Naive thymus-derived CD4-positive, alpha-beta T cell (primary cell): ENCODE measurements around the gene DOK1. TPM values are rescaled to one million over a fixed set of nuclear protein-coding genes. Genes with fewer than 3 reads are reported as not detected.

Experiments
- ATAC-seq: fragments of 150-1000 bp; cut with Tn5 transposase; 2 replicates; pipeline ENCODE4 v1.10.0; 2021; ENCODE audit warnings: mild to moderate bottlenecking, moderate library complexity
- CTCF ChIA-PET: fragments of 350-600 bp; sonication (Branson Sonifier 250); formaldehyde crosslinking; loops from one replicate; lab custom pipeline; 2021; ENCODE audit warnings: antibody characterized with exemption; lab: Charles Lee
- POLR2A ChIA-PET: fragments of 350-600 bp; sonication (Branson Sonifier 250); formaldehyde crosslinking; loops from one replicate; lab custom pipeline; 2021; ENCODE audit warnings: antibody characterized with exemption, inconsistent platforms; lab: Charles Lee
- DNase-seq, 9 donors: peaks; one replicate each; pipeline versions ENCODE4 v3.0.0 to v3.0.0-alpha.2; 2020 to 2022; ENCODE audit warnings: mixed read lengths in 1 of 9
- H3K27ac ChIP-seq: one replicate; pipeline ENCODE4 v1.7.0; 2013; ENCODE audit warnings: mild to moderate bottlenecking, low read depth, low read length, moderate library complexity
- H3K27me3 ChIP-seq, 2 donors: one replicate each; pipeline ENCODE4 v1.7.0; 2013; ENCODE audit warnings: low read length in 2 of 2, mild to moderate bottlenecking in 2 of 2, moderate library complexity in 2 of 2; ENCODE audit not compliant: control insufficient read depth in 2 of 2, insufficient read depth in 2 of 2
- H3K36me3 ChIP-seq, 3 experiments: 1 replicate in 2 of 3; 2 replicates in 1 of 3; pipeline ENCODE4 v1.7.0; 2013; ENCODE audit warnings: low read length in 3 of 3, mild to moderate bottlenecking in 3 of 3, moderate library complexity in 1 of 3; ENCODE audit not compliant: insufficient read depth in 3 of 3, control insufficient read depth in 2 of 3
- H3K4me1 ChIP-seq, 2 donors: one replicate each; pipeline ENCODE4 v1.7.0; 2013; ENCODE audit warnings: low read length in 2 of 2, mild to moderate bottlenecking in 2 of 2, moderate library complexity in 1 of 2; ENCODE audit not compliant: control insufficient read depth in 2 of 2, insufficient read depth in 2 of 2
- H3K4me3 ChIP-seq: 2 replicates; pipeline ENCODE4 v1.7.0; 2013; ENCODE audit warnings: mild to moderate bottlenecking, low read length
- H3K9me3 ChIP-seq, 3 experiments: 1 replicate in 2 of 3; 2 replicates in 1 of 3; pipeline ENCODE4 v1.7.0; 2013; ENCODE audit warnings: low read length in 3 of 3; ENCODE audit not compliant: control insufficient read depth in 2 of 3
- H3K27ac Mint-ChIP-seq, 9 donors: one replicate each; pipeline ENCODE4 v1.8.0; 2020 to 2022; ENCODE audit warnings: mixed read lengths in 9 of 9, mild to moderate bottlenecking in 8 of 9, moderate library complexity in 5 of 9, inconsistent platforms in 2 of 9
- H3K27me3 Mint-ChIP-seq, 5 donors: one replicate each; pipeline ENCODE4 v1.8.0; 2021 to 2022; ENCODE audit warnings: mixed read lengths in 5 of 5, mild to moderate bottlenecking in 1 of 5
- H3K36me3 Mint-ChIP-seq, 5 donors: one replicate each; pipeline ENCODE4 v1.8.0; 2020 to 2022; ENCODE audit warnings: mixed read lengths in 5 of 5, mild to moderate bottlenecking in 3 of 5, inconsistent platforms in 1 of 5
- H3K4me1 Mint-ChIP-seq, 7 donors: one replicate each; pipeline ENCODE4 v1.8.0; 2020 to 2022; ENCODE audit warnings: mixed read lengths in 7 of 7, mild to moderate bottlenecking in 3 of 7, inconsistent platforms in 1 of 7
- H3K4me3 Mint-ChIP-seq, 10 donors: one replicate each; pipeline ENCODE4 v1.8.0; 2020 to 2022; ENCODE audit warnings: mild to moderate bottlenecking in 10 of 10, mixed read lengths in 10 of 10, moderate library complexity in 6 of 10, inconsistent platforms in 2 of 10
- H3K9me3 Mint-ChIP-seq, 11 donors: one replicate each; pipeline ENCODE4 v1.8.0; 2020 to 2022; ENCODE audit warnings: mixed read lengths in 11 of 11, mild to moderate bottlenecking in 4 of 11, inconsistent platforms in 1 of 11, moderate library complexity in 1 of 11
- intact Hi-C, 2 donors: fragments of 100-400 bp; cut with micrococcal nuclease; formaldehyde crosslinking; loops; one replicate each; pipeline ENCODE4 v1.15.1; 2023
- polyA plus RNA-seq, 2 donors: library from polyadenylated mRNA; unstranded; fragments of 300-500 nt; fragmentation: Illumina TruSeq; gene quantifications; one replicate each; pipeline ENCODE4 v1.2.3, GENCODE V29; 2021
- total RNA-seq, 6 experiments: library from RNA in 5 of 6; stranded (reverse) in 5 of 6; gene quantifications; 1 replicate in 5 of 6; 2 replicates in 1 of 6; pipeline ENCODE4 v1.2.3 and lab custom pipeline; 2021 to 2026

Gene DOK1
- total and polyA plus RNA-seq, 7 experiments from 2014 or later = 7.0 to 39.5 (median 24.2) TPM

DNA sequence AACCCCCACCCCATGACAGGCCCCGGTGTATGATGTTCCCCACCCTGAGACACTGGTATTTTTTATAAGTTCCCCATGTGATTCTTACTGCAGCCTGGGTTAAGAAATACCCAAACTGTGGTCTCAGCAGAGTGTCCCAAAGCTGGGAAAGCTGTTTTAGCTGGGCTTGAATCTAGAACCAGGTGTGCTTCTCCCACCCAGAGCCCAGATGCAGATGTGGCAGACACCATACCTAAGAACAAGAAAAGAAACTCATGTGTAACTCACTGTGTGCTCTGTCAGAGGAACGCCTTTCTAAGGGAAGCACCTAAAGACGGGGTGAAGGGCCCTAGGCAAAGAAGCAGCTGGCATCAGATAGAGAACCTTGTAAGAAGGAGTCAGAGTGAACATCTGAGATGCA is 23.9 kb downstream of the DOK1 start:
- H3K36me3 Mint-ChIP-seq = peaks cover 0 to 11% (median 0%) of the 10 kb centered on the region in 5 donors
- Histone ChIP-seq H3K9me3 (no peaks in the 10 kb centered on the region), H3K36me3 (no peaks in the 10 kb centered on the region), H3K27ac (no peak overlapping the region), H3K4me3 (no peak overlapping the region), H3K4me1 (peaks cover 0 to 12% of the 10 kb centered on the region in 2 donors), H3K27me3 (no peaks in the 10 kb centered on the region)
- DNase-seq (no peak), ATAC-seq (no peak)
- ChIA-PET CTCF (interaction anchor here (4.4 kb wide), 1 partner anchor 10 kb away, joined by 17 read pairs; no protein-coding TSS in a partner anchor), POLR2A (no interaction called here)
- intact Hi-C loops = no loop called here
- no peak overlapping the region for H3K27ac Mint-ChIP-seq
- H3K4me1 Mint-ChIP-seq = peaks cover 15 to 43% (median 16%) of the 10 kb centered on the region in 7 donors
- H3K27me3 Mint-ChIP-seq = peaks cover 0 to 22% (median 4%) of the 10 kb centered on the region in 5 donors
- no peak overlapping the region for H3K4me3 Mint-ChIP-seq
- peaks cover 0 to 14% (median 0%) of the 10 kb centered on the region in 11 donors for H3K9me3 Mint-ChIP-seq

DNA sequence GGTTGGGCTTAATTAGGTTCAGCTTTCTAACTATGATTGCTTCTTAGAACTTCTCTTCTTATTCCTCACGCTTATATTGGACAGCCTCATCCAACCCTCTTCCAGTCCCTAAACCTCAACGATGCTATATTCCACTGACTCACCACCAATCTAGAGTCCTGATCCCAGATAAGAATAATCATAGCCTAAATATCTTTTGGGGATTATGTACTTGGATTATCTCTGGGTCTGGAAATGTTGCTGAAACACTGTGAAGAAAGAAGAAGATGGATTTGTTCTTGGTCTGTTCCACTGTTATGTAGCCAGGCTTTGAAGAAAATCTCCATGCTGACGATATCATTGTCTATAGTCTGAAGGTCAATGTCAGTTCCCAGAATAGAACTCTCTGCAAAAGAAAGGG is 26.9 kb downstream of the DOK1 start:
- intact Hi-C loops = no loop called here
- no peaks in the 10 kb centered on the region for H3K9me3 Mint-ChIP-seq
- no peak overlapping the region for H3K27ac ChIP-seq
- H3K4me3 ChIP-seq = no peak overlapping the region
- no peaks in the 10 kb centered on the region for H3K36me3 ChIP-seq
- H3K9me3 ChIP-seq = no peaks in the 10 kb centered on the region
- no peak overlapping the region for H3K27ac Mint-ChIP-seq
- H3K27me3 Mint-ChIP-seq = peaks cover 0 to 18% (median 4%) of the 10 kb centered on the region in 5 donors
- H3K27me3 ChIP-seq = no peaks in the 10 kb centered on the region
- H3K4me1 Mint-ChIP-seq = peaks cover 13 to 47% (median 15%) of the 10 kb centered on the region in 7 donors
- DNase-seq = no peak
- no peak for ATAC-seq
- ChIA-PET CTCF (no interaction called here), POLR2A (no interaction called here)
- no peak overlapping the region for H3K4me3 Mint-ChIP-seq
- H3K36me3 Mint-ChIP-seq = peaks cover 0 to 1% (median 0%) of the 10 kb centered on the region in 5 donors
- no peaks in the 10 kb centered on the region for H3K4me1 ChIP-seq

DNA sequence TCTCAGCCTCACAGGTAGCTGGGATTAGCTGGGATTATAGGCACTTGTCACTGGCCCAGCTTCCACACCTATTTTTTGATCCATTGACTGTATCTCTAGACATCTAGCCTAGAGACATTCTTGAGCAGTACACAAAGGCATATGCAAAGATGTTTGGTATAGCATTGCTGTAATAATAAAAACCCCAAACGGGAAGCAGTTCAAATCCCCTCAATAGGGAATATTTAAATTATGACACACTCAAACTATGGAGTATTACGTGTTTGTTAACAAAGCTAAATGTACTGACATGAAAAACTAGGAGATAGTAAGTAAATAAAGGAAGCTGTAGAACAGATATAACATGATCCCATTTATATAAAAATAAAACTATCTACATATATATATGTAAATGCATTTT is 27.7 kb downstream of the DOK1 start:
- CTCF ChIA-PET = interaction anchor here (1.3 kb wide), 1 partner anchor 9 kb away, joined by 5 read pairs; no protein-coding TSS in a partner anchor
- POLR2A ChIA-PET = interaction anchor here (1.1 kb wide), 1 partner anchor 100 kb away, joined by 3 read pairs; no protein-coding TSS in a partner anchor
- Mint-ChIP-seq H3K36me3 (peaks cover 0 to 1% (median 0%) of the 10 kb centered on the region in 5 donors), H3K27me3 (peaks cover 0 to 16% (median 4%) of the 10 kb centered on the region in 5 donors), H3K4me3 (no peak overlapping the region), H3K4me1 (peaks cover 13 to 42% (median 15%) of the 10 kb centered on the region in 7 donors), H3K27ac (no peak overlapping the region), H3K9me3 (no peaks in the 10 kb centered on the region)
- Histone ChIP-seq H3K4me3 (no peak overlapping the region), H3K27me3 (no peaks in the 10 kb centered on the region), H3K36me3 (no peaks in the 10 kb centered on the region), H3K27ac (no peak overlapping the region), H3K4me1 (no peaks in the 10 kb centered on the region), H3K9me3 (no peaks in the 10 kb centered on the region)
- DNase-seq (no peak), ATAC-seq (no peak)
- intact Hi-C loops = no loop called here

DNA sequence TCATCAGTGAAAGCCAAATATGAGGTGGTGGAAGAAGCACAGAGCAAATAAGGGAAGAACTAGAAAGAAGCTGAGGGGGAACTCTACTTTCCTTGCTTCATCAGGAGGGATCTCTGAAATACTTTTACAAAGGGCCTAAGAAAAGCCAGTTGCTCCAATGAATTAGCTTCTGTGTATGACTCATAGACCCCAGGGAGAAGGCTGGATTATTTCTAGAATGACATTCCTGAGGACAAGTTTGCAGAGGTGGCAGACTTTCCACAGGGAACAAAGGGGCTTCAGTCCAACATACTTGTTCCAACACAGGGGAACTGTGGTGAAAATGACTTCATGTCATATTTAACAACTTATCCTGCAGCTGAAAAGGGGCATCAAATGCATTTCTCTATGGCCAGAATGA is 29.0 kb downstream of the DOK1 start:
- Mint-ChIP-seq H3K4me3 (no peak overlapping the region), H3K27me3 (peaks cover 0 to 12% (median 4%) of the 10 kb centered on the region in 5 donors), H3K36me3 (peaks cover 0 to 1% (median 0%) of the 10 kb centered on the region in 5 donors), H3K4me1 (peaks cover 8 to 36% (median 15%) of the 10 kb centered on the region in 7 donors), H3K27ac (peak overlapping the region in 1 of 9 donors; percentile 11), H3K9me3 (no peaks in the 10 kb centered on the region)
- DNase-seq (no peak), ATAC-seq (no peak)
- no peaks in the 10 kb centered on the region for H3K36me3 ChIP-seq
- H3K27me3 ChIP-seq = no peaks in the 10 kb centered on the region
- intact Hi-C loops = no loop called here
- no peaks in the 10 kb centered on the region for H3K9me3 ChIP-seq
- CTCF ChIA-PET = interaction anchor here (1.3 kb wide), 1 partner anchor 8 kb away, joined by 5 read pairs; no protein-coding TSS in a partner anchor
- H3K27ac ChIP-seq = no peak overlapping the region
- no peak overlapping the region for H3K4me3 ChIP-seq
- POLR2A ChIA-PET = no interaction called here
- no peaks in the 10 kb centered on the region for H3K4me1 ChIP-seq

DNA sequence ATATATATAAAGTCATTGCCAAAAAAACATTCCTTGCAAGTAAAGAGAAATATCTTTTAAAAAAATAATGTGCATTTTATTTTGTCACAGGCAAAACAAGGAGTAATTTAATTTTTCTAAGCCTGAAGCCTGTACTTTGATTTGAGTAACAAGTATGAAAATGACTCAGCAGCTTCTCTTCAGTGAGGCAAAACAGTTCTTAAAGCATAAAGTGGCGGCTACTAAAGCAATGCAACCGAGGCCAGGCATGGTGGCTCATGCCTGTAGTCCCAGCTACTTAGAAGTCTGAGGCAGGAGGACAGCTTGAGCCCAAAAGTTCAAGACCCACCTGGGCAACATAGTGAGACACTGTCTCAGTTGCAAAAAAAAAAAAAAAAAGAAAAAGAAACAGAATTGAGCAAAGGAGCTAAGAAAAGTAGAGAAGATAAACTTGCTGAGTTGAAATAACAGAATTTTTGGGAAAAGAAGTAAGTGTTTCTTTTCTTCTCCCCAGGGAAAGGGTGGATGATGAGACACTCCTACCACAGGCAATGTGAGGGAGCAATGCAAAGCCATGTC is 29.6 kb downstream of the DOK1 start:
- ChIA-PET CTCF (interaction anchor here (1.3 to 2.4 kb wide), 2 partner anchors 10 to 51 kb away, joined by 5 read pairs; no protein-coding TSS in a partner anchor), POLR2A (no interaction called here)
- H3K27ac Mint-ChIP-seq = peak overlapping the region in 2 of 9 donors; percentile 38 to 81
- Histone ChIP-seq H3K9me3 (no peaks in the 10 kb centered on the region), H3K4me1 (no peaks in the 10 kb centered on the region), H3K27ac (no peak overlapping the region), H3K27me3 (no peaks in the 10 kb centered on the region), H3K36me3 (no peaks in the 10 kb centered on the region), H3K4me3 (no peak overlapping the region)
- no peak overlapping the region for H3K4me3 Mint-ChIP-seq
- no peak for ATAC-seq
- no peaks in the 10 kb centered on the region for H3K9me3 Mint-ChIP-seq
- H3K36me3 Mint-ChIP-seq = peaks cover 0 to 1% (median 0%) of the 10 kb centered on the region in 5 donors
- peaks cover 0 to 12% (median 6%) of the 10 kb centered on the region in 5 donors for H3K27me3 Mint-ChIP-seq
- no peak for DNase-seq
- peaks cover 8 to 35% (median 15%) of the 10 kb centered on the region in 7 donors for H3K4me1 Mint-ChIP-seq
- intact Hi-C loops = loop anchor here in 1 of 2 donors (2.0 kb wide), 1 partner anchor 13 kb away; no protein-coding TSS in a partner anchor

DNA sequence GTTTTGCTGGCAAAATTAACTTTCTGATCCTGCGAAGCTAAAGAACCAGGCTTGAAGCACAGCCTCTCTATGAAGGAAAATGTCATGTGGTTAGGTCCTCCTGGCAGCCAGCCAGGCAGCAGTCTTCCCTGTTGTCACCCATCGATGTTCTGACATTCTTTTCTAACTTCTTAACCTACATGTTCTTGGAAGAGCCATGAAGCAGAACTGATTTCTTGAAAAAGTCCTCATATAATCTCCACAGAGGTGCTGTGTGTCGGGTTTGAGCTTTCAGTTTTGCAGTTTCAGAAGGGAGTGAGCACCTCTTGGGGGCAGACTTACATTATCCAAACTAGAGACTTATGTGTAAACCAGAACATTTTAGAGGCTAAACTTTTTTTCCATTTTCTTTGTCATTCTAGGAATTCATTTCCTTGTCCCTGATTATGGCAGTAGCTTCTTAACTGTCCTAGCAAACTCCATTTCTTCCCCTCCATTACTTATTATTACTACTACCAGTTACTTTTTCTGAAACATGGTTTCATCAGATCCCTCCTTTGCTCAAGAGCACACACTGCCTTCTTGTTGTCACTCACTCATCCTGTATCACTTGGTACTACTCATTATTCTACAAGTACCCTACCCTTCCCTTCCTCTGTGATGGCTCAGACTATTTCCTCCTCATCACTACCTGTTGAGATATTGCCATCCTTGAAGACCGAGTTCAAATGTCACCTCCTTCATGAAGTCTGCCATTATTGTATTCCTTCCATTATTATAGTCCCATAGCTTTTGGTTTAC is 31.1 kb downstream of the DOK1 start:
- Mint-ChIP-seq H3K4me3 (peak overlapping the region in 8 of 10 donors; percentile 6 to 81 (median 59)), H3K27me3 (peaks cover under 1 to 12% (median 6%) of the 10 kb centered on the region in 5 donors), H3K36me3 (no peaks in the 10 kb centered on the region), H3K27ac (peak overlapping the region in 5 of 9 donors; percentile 41 to 84 (median 72)), H3K9me3 (no peaks in the 10 kb centered on the region), H3K4me1 (peaks cover 8 to 35% (median 15%) of the 10 kb centered on the region in 7 donors)
- H3K27me3 ChIP-seq = no peaks in the 10 kb centered on the region
- POLR2A ChIA-PET = interaction anchor here (0.6 to 4.0 kb wide), 3 partner anchors 27 to 224 kb away, joined by 3 to 26 read pairs (median 4); partner anchors contain the start of genes CCDC142 and TTC31
- H3K36me3 ChIP-seq = no peaks in the 10 kb centered on the region
- no peak overlapping the region for H3K4me3 ChIP-seq
- H3K4me1 ChIP-seq = no peaks in the 10 kb centered on the region
- H3K9me3 ChIP-seq = no peaks in the 10 kb centered on the region
- H3K27ac ChIP-seq = no peak overlapping the region
- intact Hi-C loops = loop anchor here (1.0 to 5.0 kb wide), 9 partner anchors 15 to 292 kb away; partner anchors contain the start of genes DOK1 (in 2 of the 2) and PCGF1 (in 1 of the 2)
- CTCF ChIA-PET = interaction anchor here (0.6 to 5.6 kb wide), 7 partner anchors 9 to 336 kb away, joined by 3 to 59 read pairs (median 5); partner anchors contain the start of genes CCDC142, HK2 and TTC31
- ATAC-seq = no peak
- DNase-seq = peak in 5 of 9 donors; percentile 5 to 12 (median 9)
